GM19372 (cell line): ENCODE results near the gene TNS4.

Experiments used
- ATAC-seq: cut with Tn5 transposase; IDR thresholded peaks from one replicate; pipeline ENCODE4 v1.9.1; 2021; ENCODE audit warnings: mild to moderate bottlenecking, low read depth, moderate library complexity; ENCODE audit not compliant: unreplicated experiment

Gene TNS4

DNA sequence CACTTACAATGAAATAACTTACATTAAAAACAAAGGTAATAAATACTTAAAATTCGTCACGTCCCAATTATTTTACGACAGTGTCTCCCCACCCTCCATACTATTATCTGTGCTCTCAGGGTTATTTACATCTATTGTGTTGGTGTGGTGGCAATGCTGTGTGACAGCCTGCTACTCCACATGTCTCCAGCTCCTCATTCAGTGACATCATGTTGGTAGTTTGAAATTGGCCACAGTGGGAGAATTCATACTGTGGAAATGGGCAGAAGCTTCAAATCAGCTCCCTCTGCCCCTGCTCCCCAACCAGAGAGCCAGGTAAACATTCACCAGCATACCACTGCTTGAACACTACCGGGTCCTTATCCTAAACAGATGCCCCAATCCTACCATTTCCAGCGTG lies 6.3 kb downstream of the TNS4 start:
- ATAC-seq: no peak

DNA sequence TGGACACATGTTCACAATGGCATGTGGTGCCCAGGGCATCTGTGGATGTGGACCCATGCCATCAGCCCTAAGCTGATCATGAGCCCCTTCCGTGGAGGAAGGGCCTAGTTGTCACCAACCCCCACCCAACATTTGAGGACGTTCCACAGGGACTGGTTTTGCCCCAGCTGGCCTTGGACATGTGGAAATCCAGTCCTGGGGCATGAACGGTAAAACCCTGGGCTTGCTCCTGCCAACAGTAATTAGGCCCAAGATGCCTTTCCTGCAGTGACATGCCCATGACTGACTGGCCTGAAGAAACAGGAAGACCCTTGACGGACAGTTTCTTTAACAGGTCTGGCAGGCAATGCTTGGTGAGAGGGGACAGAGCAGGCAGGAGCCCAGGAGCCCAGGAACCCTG lies 7.7 kb downstream of the TNS4 start:
- ATAC-seq: no peak

DNA sequence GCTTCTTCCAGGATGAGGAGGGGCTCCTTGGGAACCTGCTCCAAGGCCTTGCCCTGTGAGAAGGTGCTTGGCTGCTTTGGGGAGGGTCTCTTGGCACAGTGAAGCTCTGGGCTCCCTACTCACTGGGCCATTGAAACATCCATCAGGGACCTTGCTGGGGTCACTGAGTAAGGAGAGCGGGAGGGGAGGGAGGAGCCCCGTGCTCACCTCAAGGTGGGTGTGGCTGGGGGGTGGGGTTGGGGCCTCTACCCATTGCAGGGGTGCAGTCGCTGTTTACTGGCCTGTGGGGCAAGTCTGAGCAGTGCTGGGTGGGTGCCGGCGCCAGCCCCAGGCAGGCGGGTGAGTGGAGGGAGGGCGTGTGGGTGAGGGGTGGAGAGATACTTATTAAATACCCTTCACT lies 9.9 kb downstream of the TNS4 start:
- no peak for ATAC-seq

DNA sequence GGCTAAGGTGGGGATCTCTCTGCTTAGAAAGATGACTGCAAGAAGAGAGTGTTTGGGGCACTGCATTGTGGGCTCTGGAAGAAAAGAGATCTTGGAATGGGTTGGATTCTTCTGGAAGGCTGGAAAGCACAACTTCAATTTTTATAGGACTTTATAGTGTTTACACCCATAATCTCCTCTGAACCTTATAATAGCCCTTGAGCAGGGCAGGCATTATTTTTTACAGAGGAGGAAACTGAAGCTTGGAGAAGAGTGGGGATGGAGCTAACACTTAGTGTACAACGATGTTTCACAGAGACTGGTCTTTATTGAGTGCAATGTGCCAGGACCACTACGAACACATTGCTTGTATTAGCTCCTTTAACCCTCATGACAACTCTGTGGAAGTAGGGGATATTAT lies 10.4 kb downstream of the TNS4 start:
- ATAC-seq: no peak

DNA sequence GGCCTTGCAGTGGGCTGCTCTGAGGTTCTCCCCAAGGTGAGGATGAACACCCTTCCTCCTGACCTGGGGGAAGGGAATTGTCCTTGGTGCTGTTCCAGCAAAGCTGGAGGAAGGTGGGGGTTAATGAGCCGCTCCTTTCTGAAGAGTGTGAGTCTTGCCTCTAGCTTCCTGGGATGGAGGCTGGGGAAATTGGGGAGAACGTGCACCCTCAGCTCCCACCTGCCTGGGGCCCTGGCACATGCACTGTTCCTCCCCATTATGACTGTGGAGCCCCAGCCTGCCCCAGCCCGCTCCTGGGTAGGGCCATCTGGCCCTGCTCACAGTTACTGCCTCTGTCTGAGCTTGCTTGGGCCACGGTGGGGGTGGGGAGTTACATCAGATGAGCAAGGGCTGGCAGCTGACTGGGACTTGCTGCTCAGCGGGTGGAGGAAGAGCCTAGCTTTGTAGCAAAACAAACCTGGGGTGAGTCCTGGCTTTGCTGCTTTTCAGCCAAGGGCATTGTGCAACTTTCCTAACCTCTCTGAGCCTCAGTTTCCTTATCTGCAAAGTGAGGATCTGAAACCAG lies 11.1 kb downstream of the TNS4 start:
- ATAC-seq: no peak

DNA sequence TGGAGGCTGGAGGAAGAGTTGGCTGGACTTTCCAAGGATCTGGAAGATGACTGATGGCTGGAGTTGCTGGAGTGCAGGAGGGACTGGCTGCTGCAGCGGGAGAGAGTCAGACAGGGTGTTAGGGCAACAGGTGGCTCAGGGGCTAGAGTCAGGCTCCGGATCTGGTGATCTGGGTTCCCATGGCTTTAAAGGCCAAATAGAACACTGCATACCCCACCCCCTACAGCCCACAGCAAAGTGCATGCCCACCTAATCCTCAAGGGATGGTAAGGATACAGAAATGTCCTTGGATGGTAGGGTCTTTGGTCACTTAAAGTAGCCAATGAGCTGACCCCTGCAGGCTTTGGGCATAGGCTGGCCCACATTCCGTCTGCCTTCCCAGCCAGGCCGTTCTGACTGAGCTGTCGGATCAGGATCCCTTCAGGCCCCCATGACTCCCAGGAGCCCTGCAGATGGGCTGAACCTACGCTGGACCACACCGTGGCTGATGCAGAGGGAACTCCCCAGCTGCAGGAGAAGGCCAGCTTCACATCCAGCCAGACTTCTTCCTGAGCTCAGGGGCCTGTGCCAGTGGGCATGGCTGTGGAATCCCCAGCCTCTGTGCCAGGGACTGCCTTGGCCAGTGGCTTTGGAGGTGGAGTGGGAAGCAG lies 13.9 kb downstream of the TNS4 start:
- no peak for ATAC-seq

DNA sequence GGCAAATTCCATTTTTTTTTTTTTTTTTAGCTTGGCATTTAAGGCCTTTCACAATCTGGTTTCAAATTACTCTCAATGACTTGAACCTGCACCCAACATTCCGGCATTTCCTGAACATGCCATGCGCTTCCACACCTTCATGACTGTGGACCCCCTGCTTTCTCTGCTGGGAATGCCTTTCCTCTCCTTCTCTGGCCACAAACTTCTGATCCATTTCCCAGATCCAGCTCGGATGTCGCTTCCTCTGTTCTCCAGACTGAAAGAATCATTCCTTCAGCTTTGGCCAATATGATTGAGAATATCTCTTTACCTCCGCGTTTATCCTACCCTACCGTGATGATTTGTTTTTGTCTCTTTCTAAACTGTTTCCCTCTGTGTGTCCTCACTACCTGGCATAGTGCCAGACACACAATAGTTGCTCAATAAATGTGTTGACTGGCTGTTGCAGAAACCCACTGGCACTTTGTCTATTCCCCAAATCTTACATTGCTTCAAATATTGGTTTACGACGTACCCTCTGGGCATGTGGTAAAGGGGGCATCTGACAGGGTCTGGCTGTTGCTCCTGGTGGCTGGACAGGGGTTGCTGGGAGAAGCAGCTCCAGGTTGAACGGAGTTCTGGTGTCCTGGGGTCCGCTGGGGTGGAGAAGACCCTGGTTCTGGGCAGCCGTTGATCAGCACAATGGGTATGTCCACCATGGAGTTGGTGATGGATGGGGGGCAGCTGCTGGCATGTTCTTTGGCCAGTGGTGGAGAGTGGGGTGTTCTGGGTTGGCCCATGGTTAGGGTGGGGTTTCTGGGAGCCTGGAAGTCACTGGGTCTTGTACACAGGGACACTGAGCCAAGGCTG lies 14.7 kb downstream of the TNS4 start:
- no peak for ATAC-seq

DNA sequence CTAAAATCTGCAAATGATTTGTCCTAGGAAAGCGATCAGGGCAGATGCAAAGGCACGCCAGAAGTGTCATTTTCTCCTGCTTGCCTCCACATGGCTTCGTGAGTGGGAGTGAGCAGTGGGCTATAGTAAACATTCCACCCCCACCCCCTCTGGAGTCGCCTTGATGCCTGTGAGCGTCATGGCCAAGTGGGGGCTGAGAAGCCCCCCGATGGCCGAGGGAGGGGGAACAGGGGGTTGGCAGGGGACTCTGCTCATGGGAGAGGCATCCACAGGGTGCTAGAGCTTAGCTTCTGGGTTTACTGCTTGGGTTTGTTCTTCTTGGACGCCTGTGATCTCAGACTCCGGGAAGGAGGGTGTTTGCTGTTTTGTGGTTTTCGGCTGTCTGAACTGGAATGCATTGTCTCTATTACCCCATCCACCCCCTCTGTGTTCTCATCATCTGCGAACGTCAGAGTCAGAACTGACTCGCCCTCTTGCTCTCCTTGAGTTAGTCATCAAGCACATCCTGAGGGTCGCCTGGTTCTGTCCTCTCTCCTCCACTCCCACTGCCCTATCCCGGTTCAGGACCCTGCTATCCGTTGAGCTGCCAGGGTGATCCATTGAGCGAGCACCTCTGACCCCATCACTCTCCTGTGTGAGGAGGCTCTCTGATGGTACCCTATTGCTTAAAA lies 15.4 kb downstream of the TNS4 start:
- ATAC-seq: no peak

DNA sequence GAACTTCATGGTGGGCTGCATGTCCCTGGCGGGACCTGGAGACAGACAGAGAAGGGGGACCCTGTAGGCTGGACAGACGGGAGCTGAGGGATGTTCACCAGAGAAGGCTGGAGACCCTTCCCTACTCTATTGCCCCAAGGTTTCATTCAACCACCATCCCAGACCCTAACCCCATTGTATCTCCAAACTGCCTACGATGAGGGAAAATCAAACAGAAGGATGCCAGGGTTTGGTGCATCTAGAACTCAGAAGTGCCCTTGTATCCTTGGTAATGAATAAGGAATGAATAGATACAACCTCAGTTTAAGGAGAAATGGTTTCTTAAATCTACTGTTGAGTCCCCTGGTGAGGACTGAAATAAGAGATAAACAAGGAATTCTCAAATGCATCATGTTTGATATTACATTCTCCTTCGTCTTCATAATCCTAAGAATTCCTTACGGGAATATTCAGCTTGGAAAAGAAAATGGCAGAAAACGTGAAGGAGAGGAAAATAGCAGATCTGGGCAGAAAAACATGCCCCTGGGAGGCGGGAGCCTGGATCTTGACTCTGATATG lies 16.4 kb downstream of the TNS4 start:
- no peak for ATAC-seq

DNA sequence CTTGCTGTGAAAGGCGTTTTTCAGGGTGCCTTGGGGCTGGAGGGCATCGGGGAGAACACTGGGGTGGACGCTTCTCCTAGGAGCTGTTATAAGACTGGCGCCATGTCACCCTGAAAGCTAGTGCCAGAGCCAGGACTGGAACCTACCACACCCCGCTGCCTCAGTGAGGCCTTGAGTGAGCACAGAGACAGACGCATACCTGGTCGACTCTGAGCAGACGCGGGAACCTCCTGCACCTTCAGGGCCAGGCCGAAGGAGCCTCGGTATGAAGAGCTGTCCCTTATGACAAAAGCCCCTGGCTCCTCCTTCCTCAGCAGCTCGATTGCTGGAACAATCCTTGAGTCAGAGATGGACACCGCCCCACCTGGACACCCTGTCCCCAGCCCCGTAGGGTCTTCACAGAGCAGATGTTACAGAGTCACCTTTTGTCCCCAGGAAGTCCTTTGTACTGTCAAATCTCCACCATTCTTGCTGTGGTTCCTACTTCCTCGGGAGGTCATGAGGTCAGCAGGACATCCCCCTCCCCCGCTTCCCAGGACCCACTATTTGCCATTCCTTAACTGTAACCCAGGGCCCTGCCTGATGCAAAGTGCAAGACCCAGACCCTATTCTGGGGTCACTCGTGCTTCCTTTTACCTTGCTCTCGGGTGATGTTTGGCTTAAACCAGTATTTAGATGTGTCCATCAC lies 17.0 kb downstream of the TNS4 start:
- no peak for ATAC-seq

DNA sequence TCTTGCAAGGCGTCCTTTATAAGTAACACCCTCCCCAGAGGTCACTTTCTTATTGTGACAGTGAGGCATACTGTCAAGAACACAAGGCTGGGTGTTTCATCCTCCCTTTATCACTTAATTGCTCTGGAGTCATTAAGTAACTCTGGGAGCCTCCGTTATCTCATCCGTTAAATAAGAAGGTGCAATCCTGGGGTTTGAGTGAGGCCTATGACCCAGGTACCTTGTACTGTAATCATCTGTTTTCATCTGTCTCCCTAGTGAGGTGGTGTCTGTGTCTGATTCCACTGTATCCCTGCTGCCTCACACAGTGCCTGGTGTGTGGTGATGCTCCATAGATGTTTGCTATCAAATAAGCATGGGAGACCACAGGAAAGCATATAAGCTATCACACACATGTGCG lies 17.7 kb downstream of the TNS4 start:
- ATAC-seq: no peak

DNA sequence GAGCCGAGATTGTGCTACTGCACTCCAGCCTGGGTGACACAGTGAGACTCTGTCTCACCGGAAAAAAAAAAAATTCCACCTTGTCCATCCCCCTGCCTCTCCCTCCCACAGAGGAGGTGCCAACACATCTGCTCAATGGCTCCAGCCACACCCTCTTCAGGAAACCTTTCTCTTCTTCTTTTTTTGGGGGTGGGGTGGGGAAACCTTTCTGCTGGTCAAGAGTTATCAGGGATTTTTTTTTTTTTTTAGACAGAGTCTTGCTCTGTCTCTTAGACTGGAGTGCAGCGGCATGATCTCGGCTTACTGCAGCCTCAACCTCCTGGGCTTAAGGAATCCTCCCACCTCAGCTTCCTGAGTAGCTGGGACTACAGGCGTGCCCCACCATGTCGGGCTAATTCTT lies 18.7 kb downstream of the TNS4 start:
- ATAC-seq: no peak

DNA sequence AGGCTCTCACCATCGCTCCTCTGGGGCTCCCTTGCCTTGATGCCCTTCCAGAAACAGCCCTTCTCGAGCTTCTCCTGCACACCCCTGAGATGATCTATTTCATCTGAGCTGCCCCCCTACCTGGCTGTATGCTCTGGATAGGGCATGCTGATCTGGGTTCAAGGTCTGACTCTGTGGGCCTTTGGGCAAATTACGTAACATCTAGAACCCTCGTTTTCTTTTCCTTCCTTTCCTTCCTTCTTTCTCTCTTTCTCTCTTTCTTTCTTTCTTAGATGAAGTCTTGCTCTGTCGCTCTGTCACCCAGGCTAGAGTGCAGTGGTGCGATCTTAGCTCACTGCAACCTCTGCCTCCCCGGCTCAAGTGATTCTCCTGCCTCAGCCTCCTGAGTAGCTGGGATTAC lies 20.3 kb downstream of the TNS4 start:
- no peak for ATAC-seq

DNA sequence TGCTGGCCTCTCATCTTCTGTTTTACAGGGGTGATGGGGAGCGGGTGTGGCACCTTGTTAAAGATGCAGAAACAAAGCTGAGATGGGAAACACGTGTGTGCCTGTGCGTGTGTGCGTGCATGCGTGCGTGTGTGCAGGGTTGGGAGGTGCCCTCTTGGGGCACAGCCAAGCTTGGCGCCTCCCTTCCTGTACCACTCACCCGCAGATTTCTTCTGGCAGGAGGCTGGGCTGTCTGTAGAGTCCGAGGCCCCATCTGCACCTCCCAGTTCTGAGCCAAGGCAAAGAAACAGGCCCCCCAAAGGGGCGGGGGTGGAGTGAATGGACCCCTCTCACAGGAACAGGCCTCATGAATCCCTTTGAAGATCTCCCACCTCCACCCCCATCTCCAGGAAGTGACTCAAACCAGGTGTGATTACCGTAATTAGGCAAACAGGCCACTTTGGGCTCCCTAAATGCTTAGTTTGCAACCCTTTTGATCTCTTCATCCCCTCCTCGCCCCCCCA lies 20.9 kb downstream of the TNS4 start:
- no peak for ATAC-seq

DNA sequence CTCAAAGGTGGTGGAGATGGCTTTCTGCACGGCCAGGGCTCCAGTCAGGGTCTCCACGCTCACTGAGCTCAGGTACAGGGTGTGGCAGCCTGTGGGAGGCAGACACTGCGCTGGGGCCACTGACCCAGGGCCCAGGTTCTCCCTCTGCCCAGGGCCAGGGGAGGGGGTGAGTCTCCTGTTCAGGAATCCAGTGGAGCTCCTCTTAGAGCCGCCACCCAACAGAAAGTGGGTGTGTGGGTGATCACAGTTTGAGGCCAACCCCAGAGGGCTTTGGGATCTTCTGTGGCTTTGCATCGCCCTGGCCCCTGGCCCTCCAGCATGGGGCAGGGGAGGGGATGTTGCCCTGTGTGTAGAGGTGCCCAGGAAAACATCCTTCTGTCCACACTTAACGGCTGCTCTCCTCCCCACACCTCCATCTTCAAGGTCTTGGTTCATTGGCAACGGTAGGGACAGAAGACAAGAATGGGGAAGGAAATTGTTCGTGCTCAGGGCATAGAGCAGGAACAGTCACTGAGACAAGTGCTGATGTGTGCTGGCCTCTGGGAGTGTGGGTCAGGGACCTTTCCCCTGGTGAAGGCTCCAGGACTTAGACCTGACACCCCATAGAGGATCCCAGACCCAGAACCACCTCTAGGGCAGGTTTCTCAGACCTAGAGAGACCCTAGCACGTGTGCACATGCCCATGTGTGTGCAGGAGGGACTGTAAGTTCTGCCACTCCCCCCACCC lies 21.5 kb downstream of the TNS4 start:
- ATAC-seq: no peak

DNA sequence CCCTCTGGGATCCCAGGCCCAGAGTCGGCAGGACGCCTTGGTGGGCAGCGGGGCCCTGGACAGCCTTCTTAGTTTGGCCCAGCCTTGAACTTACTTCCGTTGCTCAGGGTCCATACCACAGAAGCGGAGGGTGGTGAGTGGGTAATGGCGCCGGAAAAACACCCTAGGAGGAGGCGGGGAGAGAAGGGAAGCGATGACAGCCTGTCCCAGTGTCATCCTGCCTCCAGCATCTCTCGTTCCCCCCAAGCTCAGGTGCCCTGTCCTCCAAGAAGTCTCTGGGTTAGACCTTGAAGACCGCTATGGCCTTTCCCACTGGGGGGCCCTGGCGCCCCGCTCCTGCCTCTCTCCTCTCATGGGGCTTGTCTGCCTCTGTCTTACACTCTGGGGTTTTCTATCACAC lies 22.9 kb downstream of the TNS4 start:
- no peak for ATAC-seq

DNA sequence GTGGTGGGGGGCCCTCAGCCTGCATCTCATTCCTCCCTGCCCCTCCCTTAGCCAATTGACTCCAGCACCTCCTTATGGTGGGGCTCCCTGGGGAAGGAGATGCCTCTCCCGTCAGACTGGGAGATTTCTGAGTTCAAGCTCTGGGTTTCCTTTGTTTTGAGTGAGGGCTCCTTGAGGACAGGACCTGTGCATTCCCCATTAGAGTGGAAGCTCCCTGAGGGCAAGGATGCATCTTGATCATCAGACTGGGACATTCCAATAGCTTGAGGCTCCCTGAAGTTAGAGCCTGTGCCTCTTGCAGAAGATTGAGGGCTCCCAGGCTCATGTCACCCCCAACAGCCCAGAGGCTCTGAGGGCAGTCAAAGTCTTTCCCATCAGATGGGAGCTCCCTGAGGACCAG lies 23.6 kb downstream of the TNS4 start:
- ATAC-seq: no peak

DNA sequence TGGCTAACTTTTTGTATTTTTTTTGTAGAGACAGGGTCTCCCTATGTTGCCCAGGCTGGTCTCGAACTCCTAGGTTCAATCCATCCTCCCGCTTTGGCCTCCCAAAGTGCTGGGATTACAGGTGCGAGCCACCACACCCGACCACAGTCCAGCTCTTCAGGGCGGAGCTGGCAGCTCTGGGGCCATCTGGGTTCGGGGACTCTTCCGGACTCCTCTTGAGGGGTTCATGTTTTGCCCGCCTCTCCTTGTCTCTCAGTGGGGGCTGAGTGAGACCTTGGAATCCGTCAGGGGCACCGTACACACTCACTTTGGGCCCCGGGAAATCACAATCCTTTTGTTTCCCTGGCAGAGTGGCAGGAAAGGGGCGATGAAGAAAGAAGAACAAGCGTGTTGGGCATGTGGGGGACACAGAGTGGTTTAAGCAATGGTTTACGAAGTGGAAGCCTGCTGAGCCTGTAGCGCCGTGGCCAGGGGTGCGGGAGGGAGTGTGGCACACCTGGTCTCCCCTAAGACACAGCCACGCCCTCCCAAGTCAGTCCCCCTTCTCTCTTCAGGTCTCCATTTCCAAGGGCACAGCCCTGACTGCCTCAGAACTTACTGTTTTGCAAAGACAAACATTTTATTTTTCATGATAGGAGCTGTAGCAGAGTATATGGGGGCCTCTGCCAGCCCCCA lies 26.1 kb downstream of the TNS4 start:
- no peak for ATAC-seq

DNA sequence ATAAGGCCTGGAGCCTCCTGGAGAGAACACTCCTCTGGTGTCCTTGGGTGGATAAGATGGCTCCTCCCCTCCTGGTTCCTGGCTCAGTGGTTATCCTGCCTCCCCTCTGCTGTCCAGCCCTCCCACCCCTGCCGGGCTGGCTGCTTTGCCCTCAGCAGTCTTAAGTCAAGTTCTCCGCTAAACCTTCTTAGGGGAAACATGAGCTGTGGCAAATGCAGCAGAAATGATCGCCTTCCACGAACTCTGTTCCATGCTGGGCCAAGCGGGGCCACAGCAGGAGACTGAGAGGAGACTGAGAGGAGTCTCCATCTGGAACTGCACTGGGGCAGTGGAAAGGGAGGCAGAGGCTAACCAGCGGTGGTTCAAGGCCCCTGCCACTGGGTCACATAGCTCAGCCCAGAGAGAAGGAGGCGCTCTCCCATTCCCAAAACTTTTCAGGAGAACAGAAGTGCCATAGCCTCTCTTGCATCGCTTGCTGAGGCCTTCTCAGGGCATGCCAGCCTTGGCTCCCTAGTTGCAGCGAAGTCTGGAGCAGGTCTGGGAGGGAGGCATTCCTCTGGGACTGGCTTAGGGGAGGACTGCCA lies 26.9 kb downstream of the TNS4 start:
- ATAC-seq: no peak
